H7 (cell line): Measurements from ENCODE around the gene ALDH4A1. TPM values are rescaled to one million over a fixed set of nuclear protein-coding genes. Genes with fewer than 3 reads are reported as not detected.

Experiments used
- DNase-seq: peaks from one replicate; pipeline ENCODE4 v3.0.0; 2012
- H3K27me3 ChIP-seq: 2 replicates; pipeline ENCODE4 v1.6.0; 2011; ENCODE audit warnings: mild to moderate bottlenecking, low read length; ENCODE audit not compliant: control insufficient read depth, insufficient read depth
- H3K36me3 ChIP-seq: replicated peaks from 2 replicates; pipeline ENCODE4 v1.5.1; 2011; ENCODE audit warnings: low read length; ENCODE audit not compliant: control insufficient read depth, insufficient read depth
- H3K4me3 ChIP-seq: 2 replicates; pipeline ENCODE4 v1.5.1; 2011; ENCODE audit warnings: low read depth, mild to moderate bottlenecking, control low read depth, low read length, moderate library complexity; ENCODE audit not compliant: insufficient read depth
- total RNA-seq: library from RNA; depleted of rRNA; stranded (reverse); fragments of >200 nt; shearing (Covaris generic); gene quantifications from 2 replicates; pipeline ENCODE4 v1.2.3, GENCODE V29; 2014

ALDH4A1 gene
- total RNA-seq, 1 experiment from 2014 or later = 23.8 TPM

GRCh38 chr1:18920931-18921330, 18.6 kb upstream of the ALDH4A1 start:
- Histone ChIP-seq H3K36me3 (no peaks in the 10 kb centered on the region; the same call in 1 of the 2 replicates), H3K4me3 (no peak overlapping the region), H3K27me3 (no peaks in the 10 kb centered on the region)
- DNase-seq = no peak

- Histone ChIP-seq H3K36me3 (no peaks in the 10 kb centered on the region; the same call in 1 of the 2 replicates), H3K27me3 (no peaks in the 10 kb centered on the region), H3K4me3 (no peak overlapping the region)
- DNase-seq = no peak
Measured at GRCh38 chr1:18919956-18920355, 17.6 kb upstream of the ALDH4A1 start.

DNA sequence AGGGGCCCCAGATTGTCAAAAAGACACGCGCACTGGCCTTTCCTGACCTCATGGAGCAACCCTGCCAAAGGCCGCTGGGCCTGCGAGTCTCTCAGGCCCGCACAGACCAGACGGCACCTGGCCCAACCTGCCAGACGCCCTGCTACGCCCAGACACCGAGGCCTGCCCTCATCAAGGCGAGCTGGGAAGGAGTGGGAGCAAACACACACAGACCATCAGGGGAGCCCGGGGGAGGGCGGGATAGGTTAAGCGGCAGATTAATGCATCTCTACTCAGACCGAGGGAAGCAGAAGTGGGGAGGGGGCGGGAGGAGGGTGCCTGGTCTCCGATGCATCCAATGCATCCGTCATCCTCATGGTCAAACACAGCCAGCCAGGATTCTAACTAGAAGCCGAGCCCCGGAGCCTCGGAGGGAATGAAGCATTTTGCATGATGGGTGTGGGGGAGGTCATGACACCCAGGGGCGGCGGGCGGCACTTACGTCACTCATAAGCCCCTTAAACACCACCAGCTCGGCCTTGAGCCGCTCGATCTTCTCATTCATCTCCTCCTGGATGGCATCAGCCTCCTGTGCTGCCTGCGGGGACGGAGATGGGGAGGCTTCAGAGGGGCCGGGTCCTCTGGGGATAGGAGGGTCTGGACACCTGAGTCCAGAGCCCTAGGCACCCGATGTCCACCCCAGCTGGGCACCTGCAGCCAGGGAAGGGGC, 17.0 kb upstream of the ALDH4A1 start:
- no peak overlapping the region for H3K4me3 ChIP-seq
- no peaks in the 10 kb centered on the region for H3K27me3 ChIP-seq
- DNase-seq = no peak
- no peaks in the 10 kb centered on the region; the same call in 1 of the 2 replicates for H3K36me3 ChIP-seq

DNA sequence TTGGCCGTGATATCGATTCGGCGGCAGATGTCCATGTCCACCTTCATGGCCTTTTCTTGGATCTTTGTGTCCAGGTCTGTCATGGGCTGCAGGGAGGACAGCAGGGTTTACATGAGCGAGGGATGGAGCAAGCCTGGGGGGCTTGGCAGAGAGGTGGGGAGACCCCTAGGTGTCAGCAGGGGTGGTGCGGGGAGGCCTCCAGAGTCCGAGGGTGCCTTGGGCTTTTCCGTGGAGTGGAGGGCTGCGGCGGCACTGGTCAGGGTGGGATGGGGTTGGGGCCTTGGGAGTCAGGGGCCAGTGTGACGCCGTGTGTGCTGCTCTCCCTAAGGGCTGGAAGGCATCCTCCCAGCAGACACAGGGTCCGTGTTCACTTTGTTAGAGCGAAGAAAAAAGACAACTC, 16.1 kb upstream of the ALDH4A1 start:
- DNase-seq = peak; percentile 78
- no peaks in the 10 kb centered on the region for H3K27me3 ChIP-seq
- no peaks in the 10 kb centered on the region; the same call in 1 of the 2 replicates for H3K36me3 ChIP-seq
- H3K4me3 ChIP-seq = no peak overlapping the region

- H3K4me3 ChIP-seq = no peak overlapping the region
- no peaks in the 10 kb centered on the region; the same call in 1 of the 2 replicates for H3K36me3 ChIP-seq
- no peaks in the 10 kb centered on the region for H3K27me3 ChIP-seq
- DNase-seq = peak; percentile 64
Measured at GRCh38 chr1:18917071-18917799, 14.9 kb upstream of the ALDH4A1 start.

DNA sequence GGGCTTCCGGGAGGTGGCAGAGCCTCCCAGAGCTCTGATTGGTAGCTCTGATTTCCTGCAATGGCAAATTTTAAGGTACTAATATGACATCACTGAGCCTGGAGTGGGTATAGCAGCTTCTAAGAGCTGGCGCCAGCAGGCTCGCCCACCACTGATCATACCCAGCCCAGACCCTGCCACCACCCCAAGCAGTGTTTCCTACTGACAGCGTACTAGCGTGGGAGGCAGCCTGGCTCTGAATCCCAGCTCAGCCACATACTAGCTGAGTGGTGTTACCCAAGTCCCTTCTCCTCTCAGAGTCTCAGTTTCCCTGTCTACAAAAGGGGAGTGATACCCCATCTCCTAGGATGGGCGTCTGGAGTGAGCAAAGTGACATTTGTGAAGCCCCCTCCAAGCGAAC, 13.0 kb upstream of the ALDH4A1 start:
- no peaks in the 10 kb centered on the region for H3K27me3 ChIP-seq
- no peak for DNase-seq
- H3K36me3 ChIP-seq = peaks cover 1% of the 10 kb centered on the region; the same call in 1 of the 2 replicates
- H3K4me3 ChIP-seq = no peak overlapping the region

- H3K4me3 ChIP-seq = no peak overlapping the region
- DNase-seq = peak; percentile 99
- no peaks in the 10 kb centered on the region for H3K27me3 ChIP-seq
- H3K36me3 ChIP-seq = peaks cover 4% of the 10 kb centered on the region
Measured at GRCh38 chr1:18913065-18913835, 10.9 kb upstream of the ALDH4A1 start.

GRCh38 chr1:18912550-18912949, 10.2 kb upstream of the ALDH4A1 start:
- no peaks in the 10 kb centered on the region for H3K27me3 ChIP-seq
- no peak for DNase-seq
- no peak overlapping the region for H3K4me3 ChIP-seq
- H3K36me3 ChIP-seq = peaks cover 4% of the 10 kb centered on the region

DNA sequence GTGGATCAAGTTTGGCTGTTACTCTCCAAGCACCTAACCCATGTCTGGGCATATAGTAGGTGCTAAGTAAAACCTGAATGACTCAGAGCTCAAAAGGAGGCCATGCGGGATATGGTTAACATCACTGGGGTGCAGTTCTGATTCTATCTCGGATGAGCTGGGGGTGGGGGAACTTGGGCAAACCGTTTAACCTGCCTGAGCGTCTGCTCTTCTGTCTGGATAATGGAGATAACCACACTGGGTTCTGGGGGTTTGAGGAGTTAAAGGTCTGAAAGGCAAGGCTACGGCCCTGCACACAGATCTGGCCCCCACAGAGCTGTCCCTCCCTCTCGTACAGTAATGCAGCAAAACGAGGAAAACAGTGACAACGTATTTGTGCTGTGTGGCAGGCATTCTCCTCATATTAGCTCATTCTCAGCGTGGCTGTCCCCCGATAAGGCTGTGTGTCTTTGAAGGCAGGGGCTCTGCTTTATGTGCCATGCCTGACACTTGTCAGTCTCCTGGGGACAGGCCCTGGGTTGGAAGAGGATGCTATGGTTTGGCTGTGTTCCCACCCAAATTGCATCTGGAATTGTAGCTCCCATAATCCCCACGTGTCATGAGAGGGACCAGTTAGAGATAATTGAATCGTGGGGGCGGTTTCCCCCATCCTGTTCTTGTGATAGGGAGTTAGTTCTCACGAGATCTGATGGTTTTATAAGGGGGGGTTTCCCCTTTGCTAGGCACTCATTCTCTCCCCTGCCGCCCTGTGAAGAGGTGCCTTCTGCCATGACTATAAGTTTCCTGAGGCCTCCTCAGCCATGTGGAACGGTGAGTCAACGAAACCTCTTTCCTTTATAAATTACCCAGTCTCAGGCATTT, 6.8 kb upstream of the ALDH4A1 start:
- Histone ChIP-seq H3K27me3 (no peaks in the 10 kb centered on the region), H3K36me3 (peaks cover 4% of the 10 kb centered on the region), H3K4me3 (no peak overlapping the region)
- DNase-seq = no peak

DNA sequence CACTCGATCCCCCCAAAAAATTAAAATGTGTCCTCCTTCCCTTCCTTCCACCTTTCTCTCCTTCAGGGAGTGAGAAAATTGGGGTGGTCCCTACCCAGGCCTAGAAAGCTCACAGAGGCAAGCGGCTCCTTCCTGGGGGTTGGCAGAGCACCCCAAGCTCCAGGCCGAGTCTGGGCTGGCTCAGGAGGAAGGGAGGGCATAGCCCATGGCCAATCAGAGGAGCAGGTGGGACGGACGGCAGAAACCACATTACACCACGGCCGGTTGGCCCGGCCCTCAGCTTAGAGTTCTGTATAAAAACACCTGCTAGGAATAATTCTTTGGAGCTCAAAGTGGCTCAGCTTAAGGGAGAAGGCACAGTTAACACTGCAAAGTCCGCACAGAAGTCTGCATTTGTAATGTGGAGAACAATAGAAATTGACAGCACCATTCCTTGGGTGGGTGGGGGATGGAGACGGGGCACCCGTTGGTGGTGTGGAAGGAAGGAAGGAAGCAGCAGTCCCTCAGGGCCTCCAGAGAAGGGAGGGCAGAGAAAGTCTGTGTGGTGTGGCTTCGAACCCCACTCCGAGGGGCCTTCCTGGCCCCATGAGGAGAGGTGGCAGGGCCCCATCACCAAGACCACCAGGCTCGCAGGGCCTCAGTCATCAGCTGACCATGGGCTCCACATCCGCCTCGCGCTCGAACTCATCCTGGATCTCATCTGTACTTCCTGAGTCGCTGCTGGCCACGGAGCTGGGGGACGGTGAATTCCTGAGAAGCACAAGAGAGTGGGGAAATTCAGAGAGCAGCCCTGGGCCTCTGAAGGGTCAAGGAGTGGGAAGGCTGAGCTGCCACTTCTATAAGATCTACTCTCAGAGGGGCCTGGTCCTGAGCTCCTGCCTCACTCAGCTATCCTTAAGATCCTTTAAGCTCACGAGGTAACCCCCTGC, 5.8 kb upstream of the ALDH4A1 start:
- DNase-seq = peak; percentile 70
- no peaks in the 10 kb centered on the region for H3K27me3 ChIP-seq
- peaks cover 4% of the 10 kb centered on the region for H3K36me3 ChIP-seq
- H3K4me3 ChIP-seq = no peak overlapping the region

- Histone ChIP-seq H3K4me3 (no peak overlapping the region), H3K36me3 (peaks cover 4% of the 10 kb centered on the region), H3K27me3 (no peaks in the 10 kb centered on the region)
- peak; percentile 89 for DNase-seq
Measured at GRCh38 chr1:18907021-18907916, 4.9 kb upstream of the ALDH4A1 start.

GRCh38 chr1:18903291-18903756, 969 bp upstream of the ALDH4A1 start:
- no peak for DNase-seq
- Histone ChIP-seq H3K36me3 (no peaks in the 10 kb centered on the region; the same call in 1 of the 2 replicates), H3K4me3 (peak overlapping the region; percentile 82)

More at GRCh38 chr1:18903291-18903756, 969 bp upstream of the ALDH4A1 start:
- peaks cover 5% of the 10 kb centered on the region; the same call in 1 of the 2 replicates for H3K27me3 ChIP-seq
